HG02870 (cell line): ENCODE results near the gene MALAT1.

ENCODE experiments used
- ATAC-seq: cut with Tn5 transposase; IDR thresholded peaks from one replicate; pipeline ENCODE4 v1.9.1; 2021; ENCODE audit warnings: mild to moderate bottlenecking, moderate library complexity; ENCODE audit not compliant: unreplicated experiment

Gene MALAT1

GRCh38 chr11:65478388-65479183, 20.3 kb upstream of the MALAT1 start:
- no peak for ATAC-seq

DNA sequence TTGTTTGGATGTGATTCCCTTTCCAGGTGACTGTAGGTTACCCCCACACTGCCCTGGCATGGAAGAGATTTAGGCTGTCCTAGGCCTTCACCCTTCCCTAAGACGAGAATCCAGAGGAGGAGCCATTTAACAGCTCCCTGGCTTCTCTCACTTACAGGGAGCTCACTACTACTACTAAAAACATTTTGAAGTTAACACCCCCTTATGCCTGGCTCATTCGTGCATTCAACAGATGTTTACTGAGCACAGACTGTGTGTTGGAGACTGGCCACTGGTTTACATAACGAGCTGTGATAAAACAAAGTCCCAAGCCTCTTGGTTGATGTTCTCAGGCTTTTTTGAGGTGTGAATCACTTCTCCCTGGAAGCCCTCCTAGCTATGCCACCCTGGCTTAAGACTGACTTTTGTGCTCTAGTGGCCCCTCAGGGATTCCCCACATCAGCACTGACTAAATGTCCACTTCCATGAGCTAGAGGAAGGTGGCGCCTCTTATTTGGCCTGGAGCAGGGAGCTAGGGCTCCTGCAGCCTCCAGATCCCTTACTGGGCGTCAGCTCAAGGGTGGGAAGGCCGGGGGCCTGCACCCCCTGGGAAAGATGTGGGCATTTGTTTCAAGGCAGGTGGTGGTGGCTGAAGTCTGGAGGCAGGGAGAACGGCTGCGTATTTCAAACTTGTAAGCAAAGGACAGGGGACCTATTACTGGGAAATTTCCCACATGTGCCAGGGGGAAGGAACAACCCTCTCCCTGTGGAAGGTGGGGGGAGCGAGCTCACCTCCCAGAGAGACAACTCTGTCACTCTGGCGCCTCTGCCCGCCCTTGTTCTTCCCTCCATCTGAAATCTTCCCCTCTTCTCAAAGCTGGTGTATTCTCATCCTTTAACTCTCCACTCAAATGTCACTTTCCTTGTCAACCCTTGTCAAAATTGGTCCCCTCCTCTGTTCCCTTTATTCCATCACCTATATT, 19.4 kb upstream of the MALAT1 start:
- no peak for ATAC-seq

DNA sequence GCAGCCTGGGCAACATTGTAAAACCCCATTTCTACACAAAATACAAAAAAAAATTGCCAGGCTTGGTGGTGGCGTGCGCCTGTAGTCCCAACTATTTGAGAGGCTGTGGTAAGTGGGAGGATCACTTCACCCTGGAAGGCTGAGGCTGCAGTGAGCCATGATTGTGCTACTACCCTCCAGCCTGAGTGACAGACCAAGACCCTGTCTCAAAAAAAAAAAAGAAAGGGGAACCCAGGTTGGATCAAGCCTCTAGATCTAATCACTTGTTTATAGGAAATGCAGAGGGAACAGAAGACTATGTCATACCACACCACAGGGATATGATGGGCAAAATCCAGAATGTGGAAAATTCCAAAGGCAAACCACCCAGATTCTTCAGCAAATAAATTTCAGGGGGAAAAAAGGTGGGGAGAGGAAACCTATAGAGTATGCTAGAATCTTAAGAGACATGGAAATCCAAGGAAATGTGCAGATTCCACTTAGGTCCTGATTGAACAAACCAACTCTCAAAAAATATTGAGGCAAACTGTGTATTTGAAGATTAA, 16.5 kb upstream of the MALAT1 start:
- no peak for ATAC-seq

- ATAC-seq, result no peak
Observed at GRCh38 chr11:65485920-65486219, 13.0 kb upstream of the MALAT1 start.

GRCh38 chr11:65486570-65487466, 12.0 kb upstream of the MALAT1 start:
- ATAC-seq, result no peak

- ATAC-seq, result peak; percentile 49
Observed at GRCh38 chr11:65487467-65488272, 11.2 kb upstream of the MALAT1 start.

DNA sequence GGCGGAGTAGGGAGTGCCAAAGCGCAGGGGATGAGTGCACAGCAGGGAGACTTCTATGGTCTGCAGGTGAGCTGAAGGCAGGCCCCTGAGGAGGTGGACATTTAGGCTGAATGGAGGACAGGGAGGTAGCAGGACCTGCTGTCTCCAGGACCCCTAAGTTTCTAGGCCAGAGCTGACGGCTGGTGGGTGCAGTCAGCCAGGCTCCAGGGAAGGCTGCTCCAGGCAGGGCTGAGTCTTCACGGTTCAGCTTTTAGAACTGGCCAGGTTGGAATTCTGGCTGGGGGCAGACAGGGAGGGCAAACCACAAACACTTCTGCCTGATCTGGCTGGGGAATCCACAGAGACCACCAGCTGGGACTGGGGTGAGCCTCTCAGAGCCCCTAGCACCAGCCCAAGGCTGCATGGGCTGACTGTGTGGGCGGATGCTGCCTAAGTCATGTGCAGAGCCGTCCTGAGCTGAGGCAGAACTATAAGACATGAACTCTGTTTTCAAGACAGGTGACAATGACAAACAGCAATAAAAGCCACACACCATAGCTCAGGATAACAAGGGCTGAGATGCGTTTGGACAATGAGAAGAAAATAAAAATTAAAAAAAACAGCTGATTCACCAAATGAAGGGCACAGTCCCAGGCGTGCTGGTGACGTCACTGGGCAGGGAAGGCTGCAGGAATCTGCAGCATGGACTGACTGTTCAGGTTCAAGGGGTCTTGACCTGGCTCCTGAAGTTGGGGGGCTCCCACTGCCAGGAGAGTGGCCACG, 10.4 kb upstream of the MALAT1 start:
- ATAC-seq, result no peak

- ATAC-seq, result no peak
Observed at GRCh38 chr11:65489035-65489705, 9.7 kb upstream of the MALAT1 start.

GRCh38 chr11:65489706-65490320, 9.0 kb upstream of the MALAT1 start:
- no peak for ATAC-seq

GRCh38 chr11:65491163-65491465, 7.7 kb upstream of the MALAT1 start:
- no peak for ATAC-seq

DNA sequence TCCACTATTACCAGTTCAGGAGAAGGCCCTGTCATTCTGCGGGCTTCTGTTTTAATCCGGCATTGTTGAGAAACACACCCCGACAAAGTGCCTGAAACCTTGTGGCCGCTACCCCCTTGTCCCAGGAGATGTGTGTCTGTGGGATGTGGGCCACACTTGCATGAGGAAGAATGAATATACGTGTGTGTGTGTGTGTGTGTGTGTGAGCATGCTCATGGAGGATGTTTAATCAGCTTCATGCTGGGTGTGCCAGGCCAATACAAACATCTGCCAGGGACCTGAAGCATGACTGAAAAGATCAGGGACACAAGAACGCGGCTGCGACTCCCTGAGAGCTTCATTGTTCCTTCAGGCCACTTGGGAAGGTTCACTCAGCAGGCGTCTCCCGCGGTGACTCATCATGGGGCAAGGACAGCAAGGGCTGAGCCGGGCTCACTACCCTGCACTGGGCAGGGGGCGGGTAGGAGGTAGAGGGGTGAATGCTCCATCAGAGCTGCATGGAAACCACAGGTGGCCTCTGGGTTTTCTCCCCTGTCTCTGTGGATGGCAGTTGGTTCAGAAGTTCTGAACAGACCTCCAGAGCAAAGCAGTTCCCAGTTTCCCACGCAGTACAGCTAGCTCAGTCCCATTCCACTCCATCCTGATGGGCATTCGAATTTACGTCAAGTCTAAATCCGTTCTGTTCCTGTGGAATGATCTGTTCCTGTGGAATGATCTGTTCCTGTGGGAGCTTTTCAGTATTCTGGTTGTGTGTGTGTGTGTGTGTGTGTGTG, 7.0 kb upstream of the MALAT1 start:
- no peak for ATAC-seq

GRCh38 chr11:65492387-65492636, 6.5 kb upstream of the MALAT1 start:
- ATAC-seq, result no peak

DNA sequence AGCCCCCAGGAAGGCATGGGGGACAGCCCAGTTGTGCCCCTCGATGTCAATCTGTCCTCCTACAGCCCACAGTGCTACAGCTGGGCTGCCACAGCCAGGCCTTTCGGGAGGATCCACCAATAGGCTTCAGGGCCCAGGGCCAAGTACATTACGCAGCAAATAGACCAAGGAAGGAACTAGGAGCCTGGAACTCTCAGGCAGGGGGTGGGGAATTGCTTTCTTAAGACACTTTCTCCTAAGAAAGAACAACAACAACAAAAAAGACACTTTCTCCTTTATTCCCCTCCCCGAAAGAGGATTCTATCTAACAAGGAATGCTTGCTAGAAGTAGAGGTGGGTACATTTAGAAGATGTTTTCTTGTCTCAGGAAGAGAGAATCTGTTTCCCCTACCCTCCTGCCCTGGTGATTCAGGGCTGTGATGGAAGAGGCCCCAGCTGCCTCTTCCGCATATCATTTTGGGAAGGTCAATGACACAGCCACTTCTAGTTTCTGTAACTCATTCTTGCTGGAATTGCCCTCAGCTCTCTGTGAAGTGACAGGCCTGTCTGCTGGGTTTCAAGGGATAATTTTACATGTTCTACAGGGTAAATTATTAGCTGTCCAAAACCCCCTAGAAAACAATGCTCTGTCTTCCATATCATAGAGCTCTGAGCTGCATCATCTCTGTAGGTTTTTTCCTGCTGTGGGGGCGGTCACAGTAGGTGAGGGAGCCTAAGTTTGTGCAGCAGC, 6.0 kb upstream of the MALAT1 start:
- no peak for ATAC-seq

DNA sequence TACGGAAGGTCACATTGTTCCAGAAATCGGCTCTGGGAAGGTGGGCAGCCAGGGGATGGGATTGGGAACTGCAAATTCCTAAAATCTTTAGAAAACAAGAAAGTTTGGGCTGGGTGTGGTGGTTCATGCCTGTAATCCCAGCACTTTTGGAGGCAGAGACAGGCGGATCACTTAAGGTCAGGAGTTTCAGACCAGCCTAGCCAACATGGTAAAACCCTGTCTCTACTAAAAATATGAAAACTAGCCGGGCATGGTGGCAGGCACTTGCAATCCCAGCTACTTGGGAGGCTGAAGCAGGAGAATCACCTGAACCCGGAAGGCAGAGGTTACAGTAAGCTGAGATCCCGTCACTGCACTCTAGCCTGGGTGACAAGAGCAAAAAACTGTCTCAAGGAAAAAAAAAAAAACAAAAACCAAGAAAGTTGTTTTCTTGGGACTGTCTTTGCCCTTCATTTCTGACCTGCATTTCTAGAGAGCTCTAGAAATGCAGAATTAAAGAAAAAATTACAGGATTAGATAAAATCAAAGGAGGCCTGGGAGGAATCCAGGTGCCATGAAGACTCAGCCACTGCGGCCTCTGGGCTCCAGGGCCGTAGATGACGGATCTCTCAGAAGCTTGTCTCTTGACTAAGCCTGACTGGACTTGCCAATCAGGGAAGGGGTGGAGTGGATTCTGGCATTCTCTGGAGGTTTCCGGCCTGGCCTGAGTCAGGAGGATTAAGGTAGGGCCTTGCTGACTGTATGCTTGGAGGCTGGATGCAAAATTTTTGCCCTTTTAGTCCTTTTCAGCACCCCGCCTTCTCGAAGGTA, 5.3 kb upstream of the MALAT1 start:
- ATAC-seq, result no peak

GRCh38 chr11:65496304-65497140, 2.3 kb upstream of the MALAT1 start:
- ATAC-seq, result no peak
